ENCODE results near the gene LRP6. TPM values are rescaled to one million over a fixed set of nuclear protein-coding genes. Genes with fewer than 3 reads are reported as not detected.
"Not testable (repeated sequence)": the region's sequence is repeated elsewhere in the genome, so short reads cannot be mapped to it uniquely, and the experiment has no call there.

The LRP6 gene
- total RNA-seq, 2 donors from 2014 or later: 2.6 to 3.7 TPM

- not testable (repeated sequence) for H3K27ac Mint-ChIP-seq, H3K4me3 Mint-ChIP-seq
Measured at GRCh38 chr12:12144531-12144930, 122.3 kb downstream of the LRP6 start.

GRCh38 chr12:12141000-12141399 is 125.8 kb downstream of the LRP6 start:
- H3K4me3 Mint-ChIP-seq: no peak overlapping the region
- H3K4me1 Mint-ChIP-seq (ENCODE audit: low read depth): no peaks in the 10 kb centered on the region
- ATAC-seq (replicated peaks in 1 of 2) (no peak), DNase-seq (no peak)
- H3K27ac Mint-ChIP-seq: no peak overlapping the region
- H3K9me3 Mint-ChIP-seq: no peaks in the 10 kb centered on the region
- H3K27me3 Mint-ChIP-seq (ENCODE audit: low read depth): no peaks in the 10 kb centered on the region
- no peaks in the 10 kb centered on the region for H3K36me3 Mint-ChIP-seq (ENCODE audit: insufficient read depth in 2 of 2)

More at GRCh38 chr12:12144531-12144930, 122.3 kb downstream of the LRP6 start:
- H3K27me3 Mint-ChIP-seq (ENCODE audit: low read depth); H3K9me3 Mint-ChIP-seq; H3K4me1 Mint-ChIP-seq (ENCODE audit: low read depth); H3K36me3 Mint-ChIP-seq (ENCODE audit: insufficient read depth in 2 of 2); ATAC-seq (replicated peaks in 1 of 2); DNase-seq: not testable (repeated sequence)

DNA sequence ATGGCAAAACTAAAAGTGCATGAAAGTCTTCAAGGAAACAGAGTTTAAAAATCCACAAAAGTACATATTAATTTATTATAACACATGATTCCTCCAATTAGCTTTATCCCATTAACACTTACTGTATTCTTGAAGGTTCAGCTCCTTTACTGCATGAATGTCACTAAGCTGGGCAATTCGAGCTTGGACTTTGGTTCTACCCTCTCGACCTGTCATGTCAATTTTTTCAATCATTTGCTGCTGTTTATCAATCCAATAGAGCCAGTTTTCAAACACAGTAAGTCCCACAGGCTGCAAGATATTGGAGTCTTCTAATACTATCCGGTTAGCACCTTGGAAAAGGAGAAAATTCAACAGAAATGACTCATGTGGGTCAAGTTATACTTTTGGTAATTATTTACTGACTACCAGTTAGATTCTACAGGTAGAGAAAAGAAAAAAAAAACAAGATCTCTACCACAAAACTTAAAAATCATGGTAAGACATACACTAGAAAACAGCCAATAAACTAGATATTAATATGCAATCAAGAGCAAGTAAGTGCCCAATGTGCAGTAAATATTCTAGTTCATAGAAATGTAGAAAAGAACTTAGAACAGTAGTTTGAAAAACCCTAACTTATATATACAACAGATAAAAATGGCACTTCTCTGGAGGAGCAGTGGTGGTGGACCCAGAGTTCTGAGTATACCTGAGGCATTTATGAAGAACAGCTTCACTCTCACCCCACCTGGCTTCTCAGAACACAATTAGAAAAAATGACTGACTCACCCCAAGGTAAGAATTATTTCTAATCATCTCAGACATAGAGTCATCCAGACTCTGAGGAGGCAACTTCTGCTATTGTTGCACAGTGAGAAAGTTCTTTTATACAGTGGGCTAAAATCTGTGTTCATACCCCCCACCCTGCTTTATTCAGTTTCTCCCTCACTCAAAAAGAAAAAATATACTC is 128.4 kb downstream of the LRP6 start:
- Mint-ChIP-seq H3K4me3 (no peak overlapping the region), H3K4me1 (ENCODE audit: low read depth) (no peaks in the 10 kb centered on the region), H3K27ac (peak overlapping the region; percentile 67), H3K9me3 (no peaks in the 10 kb centered on the region), H3K27me3 (ENCODE audit: low read depth) (no peaks in the 10 kb centered on the region), H3K36me3 (ENCODE audit: insufficient read depth in 2 of 2) (no peaks in the 10 kb centered on the region)
- no peak for ATAC-seq (replicated peaks in 1 of 2)
- DNase-seq: no peak

DNA sequence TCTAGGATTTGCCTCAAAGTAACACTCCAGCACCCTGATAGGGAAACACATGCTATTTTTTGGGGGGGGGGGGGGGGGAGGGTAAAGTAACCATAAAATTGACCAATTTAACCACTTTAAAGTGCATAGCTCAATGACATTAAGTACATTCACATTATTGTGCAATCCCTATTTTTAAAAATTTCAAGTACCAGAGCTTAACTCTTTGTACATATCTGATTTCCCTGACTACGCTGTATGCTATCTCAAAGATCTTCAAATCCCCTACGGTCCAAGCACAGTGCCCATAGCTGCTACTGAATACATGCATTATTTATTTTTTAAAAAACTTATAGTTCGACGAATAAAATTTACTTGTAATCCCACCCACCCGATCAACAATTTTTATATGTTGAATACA is 133.1 kb downstream of the LRP6 start:
- Mint-ChIP-seq H3K4me3 (no peak overlapping the region), H3K27me3 (ENCODE audit: low read depth) (no peaks in the 10 kb centered on the region), H3K4me1 (ENCODE audit: low read depth) (no peaks in the 10 kb centered on the region), H3K27ac (no peak overlapping the region), H3K9me3 (no peaks in the 10 kb centered on the region), H3K36me3 (ENCODE audit: insufficient read depth in 2 of 2) (no peaks in the 10 kb centered on the region)
- ATAC-seq (replicated peaks in 1 of 2) (no peak), DNase-seq (no peak)

DNA sequence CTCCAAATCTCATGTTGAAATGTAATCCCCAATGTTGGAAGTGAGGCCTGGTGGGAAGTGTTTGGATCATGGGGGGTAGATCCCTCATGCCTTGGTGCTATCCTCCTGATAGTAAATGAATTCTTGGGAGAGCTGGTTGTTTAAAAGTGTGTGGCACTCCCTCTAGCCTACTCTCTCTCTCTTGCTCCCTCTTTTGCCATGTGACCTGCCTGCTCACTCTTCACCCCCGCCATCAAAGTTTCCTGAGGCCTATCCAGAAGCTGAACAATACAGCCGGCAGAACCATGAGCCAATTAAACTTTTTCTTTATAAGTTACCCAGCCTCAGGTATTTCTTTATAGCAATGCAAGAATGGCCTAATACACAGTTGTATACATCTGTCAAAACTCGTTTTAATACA is 133.6 kb downstream of the LRP6 start:
- Mint-ChIP-seq H3K4me1 (ENCODE audit: low read depth) (no peaks in the 10 kb centered on the region), H3K9me3 (no peaks in the 10 kb centered on the region), H3K27me3 (ENCODE audit: low read depth) (no peaks in the 10 kb centered on the region), H3K27ac (no peak overlapping the region), H3K4me3 (no peak overlapping the region), H3K36me3 (ENCODE audit: insufficient read depth in 2 of 2) (no peaks in the 10 kb centered on the region)
- DNase-seq: no peak
- no peak for ATAC-seq (replicated peaks in 1 of 2)

- DNase-seq (no peak), ATAC-seq (replicated peaks in 1 of 2) (no peak)
- no peaks in the 10 kb centered on the region for H3K4me1 Mint-ChIP-seq (ENCODE audit: low read depth)
- H3K27ac Mint-ChIP-seq: no peak overlapping the region
- no peaks in the 10 kb centered on the region for H3K36me3 Mint-ChIP-seq (ENCODE audit: insufficient read depth in 2 of 2)
- no peak overlapping the region for H3K4me3 Mint-ChIP-seq
- H3K9me3 Mint-ChIP-seq: no peaks in the 10 kb centered on the region
- H3K27me3 Mint-ChIP-seq (ENCODE audit: low read depth): no peaks in the 10 kb centered on the region
Measured at GRCh38 chr12:12128670-12129069, 138.2 kb downstream of the LRP6 start.

GRCh38 chr12:12127304-12127703 is 139.5 kb downstream of the LRP6 start:
- no peak overlapping the region for H3K27ac Mint-ChIP-seq
- no peak overlapping the region for H3K4me3 Mint-ChIP-seq
- no peak for DNase-seq
- H3K4me1 Mint-ChIP-seq (ENCODE audit: low read depth): no peaks in the 10 kb centered on the region
- H3K27me3 Mint-ChIP-seq (ENCODE audit: low read depth): no peaks in the 10 kb centered on the region
- no peaks in the 10 kb centered on the region for H3K9me3 Mint-ChIP-seq
- no peak for ATAC-seq (replicated peaks in 1 of 2)
- H3K36me3 Mint-ChIP-seq (ENCODE audit: insufficient read depth in 2 of 2): no peaks in the 10 kb centered on the region

DNA sequence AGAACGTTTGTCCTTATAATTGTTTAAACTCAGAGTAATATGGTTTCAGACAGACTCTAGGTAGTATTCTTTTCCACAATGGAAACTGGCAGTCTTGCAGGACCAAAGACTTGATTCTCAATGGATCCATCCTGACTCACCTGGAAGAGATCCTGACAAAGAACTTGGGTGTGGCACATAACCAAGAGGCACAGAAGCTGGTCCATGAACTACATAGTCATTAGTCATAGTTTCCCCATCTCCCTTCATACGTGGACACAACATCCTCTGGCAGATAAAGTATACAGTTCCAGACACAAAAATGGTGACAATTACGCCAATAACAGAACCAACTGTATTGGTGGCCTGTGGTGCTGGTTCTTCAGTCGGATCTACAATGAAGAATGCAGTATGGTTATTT is 140.3 kb downstream of the LRP6 start:
- no peaks in the 10 kb centered on the region for H3K27me3 Mint-ChIP-seq (ENCODE audit: low read depth)
- H3K36me3 Mint-ChIP-seq (ENCODE audit: insufficient read depth in 2 of 2): no peaks in the 10 kb centered on the region
- no peak overlapping the region for H3K27ac Mint-ChIP-seq
- H3K4me3 Mint-ChIP-seq: no peak overlapping the region
- H3K9me3 Mint-ChIP-seq: no peaks in the 10 kb centered on the region
- DNase-seq (no peak), ATAC-seq (replicated peaks in 1 of 2) (no peak)
- no peaks in the 10 kb centered on the region for H3K4me1 Mint-ChIP-seq (ENCODE audit: low read depth)

DNA sequence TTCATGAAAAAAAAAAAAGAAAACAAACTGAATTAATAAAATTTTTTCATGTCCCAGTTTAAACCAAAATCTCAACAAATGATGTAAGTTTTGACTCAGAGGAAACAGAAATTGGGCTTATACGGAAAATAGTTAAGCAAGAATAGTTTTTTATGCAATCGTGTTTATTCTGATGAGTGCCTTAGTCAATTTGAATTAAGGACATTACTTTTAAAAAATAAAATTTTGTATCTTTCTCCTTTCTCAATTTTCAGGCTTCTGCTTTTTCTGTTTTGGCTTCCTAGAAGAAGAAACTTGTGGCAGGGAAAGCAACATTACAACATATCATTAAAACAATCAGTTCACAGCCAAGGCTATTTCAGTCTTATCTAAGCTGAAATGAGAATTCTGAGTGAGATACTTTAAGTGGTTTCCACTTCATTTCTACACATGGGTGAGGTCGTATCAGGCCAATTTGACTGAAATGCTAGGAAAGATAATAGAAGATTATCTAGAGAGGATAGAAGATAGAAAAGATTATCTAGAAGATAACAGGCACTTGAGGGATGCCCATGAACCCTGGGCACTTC is 143.7 kb downstream of the LRP6 start:
- Mint-ChIP-seq H3K4me3 (no peak overlapping the region), H3K4me1 (ENCODE audit: low read depth) (no peaks in the 10 kb centered on the region), H3K9me3 (no peaks in the 10 kb centered on the region), H3K36me3 (ENCODE audit: insufficient read depth in 2 of 2) (no peaks in the 10 kb centered on the region), H3K27ac (no peak overlapping the region), H3K27me3 (ENCODE audit: low read depth) (no peaks in the 10 kb centered on the region)
- ATAC-seq (replicated peaks in 1 of 2) (no peak), DNase-seq (no peak)

GRCh38 chr12:12121061-12121460 is 145.8 kb downstream of the LRP6 start:
- H3K4me3 Mint-ChIP-seq: no peak overlapping the region
- no peaks in the 10 kb centered on the region for H3K9me3 Mint-ChIP-seq
- DNase-seq: no peak
- no peaks in the 10 kb centered on the region for H3K36me3 Mint-ChIP-seq (ENCODE audit: insufficient read depth in 2 of 2)
- ATAC-seq (replicated peaks in 1 of 2): no peak
- no peaks in the 10 kb centered on the region for H3K4me1 Mint-ChIP-seq (ENCODE audit: low read depth)
- no peaks in the 10 kb centered on the region for H3K27me3 Mint-ChIP-seq (ENCODE audit: low read depth)
- H3K27ac Mint-ChIP-seq: no peak overlapping the region

- no peaks in the 10 kb centered on the region for H3K27me3 Mint-ChIP-seq (ENCODE audit: low read depth)
- H3K9me3 Mint-ChIP-seq: peaks cover 1 to 2% of the 10 kb centered on the region in 2 donors
- DNase-seq (no peak), ATAC-seq (replicated peaks in 1 of 2) (no peak)
- no peak overlapping the region for H3K27ac Mint-ChIP-seq
- H3K4me1 Mint-ChIP-seq (ENCODE audit: low read depth): no peaks in the 10 kb centered on the region
- H3K36me3 Mint-ChIP-seq (ENCODE audit: insufficient read depth in 2 of 2): peaks cover 0 to 4% of the 10 kb centered on the region in 2 donors
- H3K4me3 Mint-ChIP-seq: no peak overlapping the region
Measured at GRCh38 chr12:12116677-12117076, 150.2 kb downstream of the LRP6 start.

DNA sequence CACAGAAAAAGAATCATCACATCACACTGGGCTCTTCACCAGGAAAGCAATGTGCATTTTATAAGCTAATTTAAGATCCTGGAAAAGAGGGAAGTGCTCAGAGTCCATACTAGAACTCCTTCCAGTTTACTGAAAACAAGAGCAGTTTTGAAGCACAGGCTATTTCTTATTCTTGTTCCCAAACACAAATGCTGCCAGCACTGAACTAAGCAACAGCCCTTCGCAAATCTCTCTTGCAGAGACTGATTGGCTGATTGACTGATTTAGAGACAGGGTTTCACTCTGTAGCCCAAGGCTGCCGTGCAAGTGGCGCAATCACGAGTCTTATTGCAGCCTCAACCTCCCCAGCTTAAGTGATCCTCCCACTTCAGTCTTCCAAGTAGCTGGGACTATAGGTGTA is 151.3 kb downstream of the LRP6 start:
- Mint-ChIP-seq H3K4me1 (ENCODE audit: low read depth) (no peaks in the 10 kb centered on the region), H3K27ac (no peak overlapping the region), H3K36me3 (ENCODE audit: insufficient read depth in 2 of 2) (peaks cover 0 to 4% of the 10 kb centered on the region in 2 donors), H3K27me3 (ENCODE audit: low read depth) (no peaks in the 10 kb centered on the region), H3K4me3 (no peak overlapping the region), H3K9me3 (peaks cover 2 to 4% of the 10 kb centered on the region in 2 donors)
- DNase-seq (no peak), ATAC-seq (replicated peaks in 1 of 2) (no peak)

DNA sequence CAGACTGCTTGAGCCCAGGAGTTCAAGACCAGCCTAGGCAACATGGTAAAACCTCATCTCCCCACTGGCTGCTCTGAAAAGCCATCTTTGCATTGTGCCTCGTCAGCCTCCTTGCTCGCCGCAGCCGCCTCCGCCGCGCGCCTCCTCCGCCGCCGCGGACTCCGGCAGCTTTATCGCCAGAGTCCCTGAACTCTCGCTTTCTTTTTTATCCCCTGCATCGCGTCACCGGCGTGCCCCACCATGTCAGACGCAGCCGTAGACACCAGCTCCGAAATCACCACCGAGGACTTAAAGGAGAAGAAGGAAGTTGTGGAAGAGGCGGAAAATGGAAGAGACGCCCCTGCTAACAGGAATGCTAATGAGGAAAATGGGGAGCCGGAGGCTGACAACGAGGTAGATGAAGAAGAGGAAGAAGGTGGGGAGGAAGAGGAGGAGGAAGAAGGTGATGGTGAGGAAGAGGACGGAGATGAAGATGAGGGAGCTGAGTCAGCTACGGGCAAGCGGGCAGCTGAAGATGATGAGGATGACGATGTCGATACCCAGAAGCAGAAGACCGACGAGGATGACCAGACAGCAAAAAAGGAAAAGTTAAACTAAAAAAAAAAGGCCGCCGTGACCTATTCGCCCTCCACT is 155.8 kb downstream of the LRP6 start:
- peak overlapping the region in 1 of 2 donors; percentile 46 for H3K4me3 Mint-ChIP-seq
- H3K27me3 Mint-ChIP-seq (ENCODE audit: low read depth); ATAC-seq (replicated peaks in 1 of 2); H3K4me1 Mint-ChIP-seq (ENCODE audit: low read depth); H3K27ac Mint-ChIP-seq: not testable (repeated sequence)
- peaks cover 12 to 18% of the 10 kb centered on the region in 2 donors for H3K36me3 Mint-ChIP-seq (ENCODE audit: insufficient read depth in 2 of 2)
- peak; percentile 25 to 42 for DNase-seq
- H3K9me3 Mint-ChIP-seq: peaks cover 10 to 16% of the 10 kb centered on the region in 2 donors

Data from activated T-cell treated with anti-CD3 and anti-CD28 coated beads, Interleukin-2, amount 50 U/mL, for 72 hours (primary cell).